OCI-LY7 (cell line): ENCODE data around the gene YARS1. TPM values are rescaled to one million over a fixed set of nuclear protein-coding genes. Genes with fewer than 3 reads are reported as not detected.

ENCODE experiments used
- BruUV-seq: library from RNA; stranded (reverse); fragments of 400-500 nt; replicated peaks from 2 replicates; lab custom pipeline; 2021; lab: Mats Ljungman, UMichigan
- CTCF ChIA-PET: fragments of 300-600 bp; sonication (Branson Sonifier 250); formaldehyde crosslinking; loops from one replicate; lab custom pipeline; 2022; ENCODE audit warnings: antibody characterized with exemption; ENCODE audit not compliant: unreplicated experiment; lab: Charles Lee
- POLR2A ChIA-PET: fragments of 300-600 bp; sonication (Branson Sonifier 250); formaldehyde crosslinking; loops from one replicate; lab custom pipeline; 2022; ENCODE audit warnings: antibody characterized with exemption; lab: Charles Lee
- DNase-seq: peaks from one replicate; pipeline ENCODE4 v3.0.0-alpha.2; 2015; ENCODE audit warnings: low spot score
- H2AFZ ChIP-seq: fragments of 200-600 bp; sonication (generic), shearing (Covaris generic); 2 replicates; pipeline ENCODE4 v1.6.1; 2014; ENCODE audit warnings: mild to moderate bottlenecking, antibody characterized with exemption, low read length, moderate library complexity
- H3K27ac ChIP-seq: fragments of 200-600 bp; sonication (generic); 2 replicates; pipeline ENCODE4 v1.5.1; 2014; ENCODE audit warnings: mixed run types, low read depth, mild to moderate bottlenecking, moderate library complexity, low read length, inconsistent platforms; ENCODE audit not compliant: poor library complexity, severe bottlenecking
- H3K36me3 ChIP-seq: fragments of 200-600 bp; sonication (generic); 2 replicates; pipeline ENCODE4 v1.6.1; 2014; ENCODE audit warnings: mild to moderate bottlenecking, antibody characterized with exemption, low read length, moderate library complexity, mixed read lengths; ENCODE audit not compliant: insufficient read depth
- H3K4me1 ChIP-seq: fragments of 200-600 bp; sonication (generic); 2 replicates; pipeline ENCODE4 v1.5.1; 2014; ENCODE audit warnings: mild to moderate bottlenecking, low read length; ENCODE audit not compliant: insufficient read depth, poor library complexity, severe bottlenecking
- H3K4me2 ChIP-seq: fragments of 200-600 bp; sonication (generic); 2 replicates; pipeline ENCODE4 v1.6.1; 2014; ENCODE audit warnings: mild to moderate bottlenecking, low read length
- H3K4me3 ChIP-seq: fragments of 200-600 bp; sonication (generic); 2 replicates; pipeline ENCODE4 v1.5.1; 2014; ENCODE audit warnings: mild to moderate bottlenecking, low read depth, low read length; ENCODE audit not compliant: poor library complexity, severe bottlenecking
- H3K79me2 ChIP-seq: fragments of 200-600 bp; sonication (generic); 2 replicates; pipeline ENCODE4 v1.6.1; 2016; ENCODE audit warnings: low read depth, mild to moderate bottlenecking, low read length, moderate library complexity, mixed read lengths; ENCODE audit not compliant: insufficient read depth
- H3K9me2 ChIP-seq: fragments of 200-600 bp; sonication (generic); 2 replicates; pipeline ENCODE4 v1.6.1; 2016; ENCODE audit warnings: mild to moderate bottlenecking, low read length, mixed read lengths; ENCODE audit not compliant: insufficient read depth
- H3K9me3 ChIP-seq: fragments of 200-600 bp; sonication (generic); 2 replicates; pipeline ENCODE4 v1.6.1; 2014; ENCODE audit warnings: mild to moderate bottlenecking, mixed run types, low read length, mixed read lengths
- H4K20me1 ChIP-seq: fragments of 200-600 bp; sonication (generic); 2 replicates; pipeline ENCODE4 v1.6.1; 2014; ENCODE audit warnings: mild to moderate bottlenecking, antibody characterized with exemption, low read length, moderate library complexity, mixed read lengths; ENCODE audit not compliant: insufficient read depth
- CTCF ChIP-seq: fragments of 200-600 bp; sonication (generic); conservative IDR thresholded peaks from 2 replicates; pipeline ENCODE4 v1.5.1; 2014; ENCODE audit warnings: mild to moderate bottlenecking, antibody characterized with exemption, low read length, moderate library complexity, mixed read lengths
- EZH2phosphoT487 ChIP-seq: fragments of 200-600 bp; sonication (generic); IDR thresholded peaks from 2 replicates; pipeline ENCODE4 v1.6.1; 2018; ENCODE audit warnings: low read depth, borderline replicate concordance, mild to moderate bottlenecking, mixed run types, antibody characterized with exemption, low read length, moderate library complexity, mixed read lengths
- intact Hi-C: fragments of 100-400 bp; cut with micrococcal nuclease; formaldehyde crosslinking; loops from one replicate; pipeline ENCODE4 v1.10.0; 2022; ENCODE audit not compliant: unreplicated experiment
- total RNA-seq, 2 experiments: library from RNA; depleted of rRNA in 1 of 2; stranded (reverse); fragments of >200 nt in 1 of 2; shearing (Covaris generic) in 1 of 2; gene quantifications; 2 replicates each; pipeline ENCODE4 v1.2.3, GENCODE V29; 2014 to 2022

The YARS1 gene
- total RNA-seq, 2 experiments from 2014 or later = 276 to 321 TPM

DNA sequence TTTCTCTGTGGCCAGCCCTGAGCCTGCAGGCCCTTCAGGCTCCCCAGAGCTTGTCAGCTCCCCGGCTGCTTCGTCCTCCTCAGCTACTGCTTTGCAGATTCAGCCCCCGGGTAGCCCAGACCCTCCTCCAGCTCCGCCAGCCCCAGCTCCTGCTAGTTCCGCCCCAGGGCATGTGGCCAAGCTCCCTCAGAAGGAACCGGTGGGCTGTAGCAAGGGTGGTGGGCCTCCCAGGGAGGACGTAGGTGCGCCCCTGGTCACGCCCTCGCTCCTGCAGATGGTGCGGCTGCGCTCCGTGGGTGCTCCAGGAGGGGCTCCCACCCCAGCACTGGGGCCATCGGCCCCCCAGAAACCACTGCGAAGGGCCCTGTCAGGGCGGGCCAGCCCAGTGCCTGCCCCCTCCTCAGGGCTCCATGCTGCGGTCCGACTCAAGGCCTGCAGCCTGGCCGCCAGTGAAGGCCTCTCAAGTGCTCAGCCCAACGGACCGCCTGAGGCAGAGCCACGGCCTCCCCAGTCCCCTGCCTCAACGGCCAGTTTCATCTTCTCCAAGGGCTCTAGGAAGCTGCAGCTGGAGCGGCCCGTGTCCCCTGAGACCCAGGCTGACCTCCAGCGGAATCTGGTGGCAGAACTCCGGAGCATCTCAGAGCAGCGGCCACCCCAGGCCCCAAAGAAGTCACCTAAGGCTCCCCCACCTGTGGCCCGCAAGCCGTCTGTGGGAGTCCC, 45.4 kb downstream of the YARS1 start:
- TF ChIP-seq EZH2phosphoT487 = no peak
- no peak for TF ChIP-seq CTCF
- H3K36me3 ChIP-seq = peaks cover 42% of the 10 kb centered on the region
- H3K4me1 ChIP-seq = no peaks in the 10 kb centered on the region
- intact Hi-C loops = loop anchor here (5.0 kb wide), 1 partner anchor 324 kb away; no protein-coding TSS in a partner anchor
- H3K4me3 ChIP-seq = no peak overlapping the region
- H3K27ac ChIP-seq = no peak overlapping the region
- H3K9me2 ChIP-seq = no peaks in the 10 kb centered on the region
- no peak overlapping the region for H3K4me2 ChIP-seq
- ChIA-PET CTCF (no interaction called here), POLR2A (interaction anchor here (0.7 to 1.1 kb wide), 3 partner anchors 14 to 146 kb away, joined by 3 to 5 read pairs (median 4); no protein-coding TSS in a partner anchor)
- DNase-seq = no peak
- no TSS peak for BruUV-seq
- no peaks in the 10 kb centered on the region for H3K9me3 ChIP-seq
- H2AFZ ChIP-seq = no peak overlapping the region
- no peaks in the 10 kb centered on the region for H4K20me1 ChIP-seq
- no peaks in the 10 kb centered on the region for H3K79me2 ChIP-seq

- TF ChIP-seq CTCF (no peak), EZH2phosphoT487 (no peak)
- no peak overlapping the region for H2AFZ ChIP-seq
- no peaks in the 10 kb centered on the region for H3K9me3 ChIP-seq
- intact Hi-C loops = loop anchor here (5.0 kb wide), 1 partner anchor 324 kb away; no protein-coding TSS in a partner anchor
- no TSS peak for BruUV-seq
- H3K36me3 ChIP-seq = peaks cover 34% of the 10 kb centered on the region
- H3K9me2 ChIP-seq = no peaks in the 10 kb centered on the region
- no peaks in the 10 kb centered on the region for H4K20me1 ChIP-seq
- H3K4me1 ChIP-seq = no peaks in the 10 kb centered on the region
- CTCF ChIA-PET = no interaction called here
- no peak overlapping the region for H3K4me2 ChIP-seq
- POLR2A ChIA-PET = interaction anchor here (0.6 to 0.9 kb wide), 3 partner anchors 15 to 145 kb away, joined by 3 to 5 read pairs (median 3); no protein-coding TSS in a partner anchor
- H3K27ac ChIP-seq = no peak overlapping the region
- no peak overlapping the region for H3K4me3 ChIP-seq
- DNase-seq = no peak
- H3K79me2 ChIP-seq = no peaks in the 10 kb centered on the region
Measured at GRCh38 chr1:32770741-32771548, 46.2 kb downstream of the YARS1 start.
